HG03460 (cell line): ENCODE results near the gene MRPL20.
A peak's percentile ranks its signal among the peaks of the same experiment; 100 is the strongest.
"Not testable (repeated sequence)": the region's sequence is repeated elsewhere in the genome, so short reads cannot be mapped to it uniquely, and the experiment has no call there.

ENCODE experiments used
- ATAC-seq: cut with Tn5 transposase; IDR thresholded peaks from one replicate; pipeline ENCODE4 v1.9.1; 2021; ENCODE audit not compliant: unreplicated experiment

The MRPL20 gene

GRCh38 chr1:1406821-1407635, at the start of gene MRPL20:
Gene MRPL20 (minus strand): TSS chr1:1407293. CDS start chr1:1407217, 76 bp downstream.
- ATAC-seq = peak; percentile 86

GRCh38 chr1:1456683-1457255, 49.7 kb upstream of the MRPL20 start:
- ATAC-seq = not testable (repeated sequence)

GRCh38 chr1:1455934-1456333, 48.8 kb upstream of the MRPL20 start:
- not testable (repeated sequence) for ATAC-seq

- no peak for ATAC-seq
Measured at GRCh38 chr1:1455366-1455884, 48.3 kb upstream of the MRPL20 start.

GRCh38 chr1:1454286-1455056, 47.4 kb upstream of the MRPL20 start:
- not testable (repeated sequence) for ATAC-seq

GRCh38 chr1:1452882-1453281, 45.8 kb upstream of the MRPL20 start:
- ATAC-seq = no peak

- not testable (repeated sequence) for ATAC-seq
Measured at GRCh38 chr1:1452365-1452739, 45.3 kb upstream of the MRPL20 start.

GRCh38 chr1:1451696-1452364, 44.7 kb upstream of the MRPL20 start:
- no peak for ATAC-seq

- ATAC-seq = not testable (repeated sequence)
Measured at GRCh38 chr1:1450616-1451015, 43.5 kb upstream of the MRPL20 start.

GRCh38 chr1:1449099-1449739, 42.1 kb upstream of the MRPL20 start, which contains the start of gene ATAD3C:
Gene ATAD3C (plus strand): TSS chr1:1449689. CDS start chr1:1450684, 995 bp downstream.
- ATAC-seq = no peak

- not testable (repeated sequence) for ATAC-seq
Measured at GRCh38 chr1:1446631-1447030, 39.5 kb upstream of the MRPL20 start.

- no peak for ATAC-seq
Measured at GRCh38 chr1:1442069-1442770, 35.1 kb upstream of the MRPL20 start.

GRCh38 chr1:1441002-1441888, 34.2 kb upstream of the MRPL20 start:
- no peak for ATAC-seq

- no peak for ATAC-seq
Measured at GRCh38 chr1:1440262-1441001, 33.3 kb upstream of the MRPL20 start.

- no peak for ATAC-seq
Measured at GRCh38 chr1:1439546-1440261, 32.6 kb upstream of the MRPL20 start.

- no peak for ATAC-seq
Measured at GRCh38 chr1:1438531-1439381, 31.7 kb upstream of the MRPL20 start.
